ENCODE measurements around the gene ZC3H7B.

DNA sequence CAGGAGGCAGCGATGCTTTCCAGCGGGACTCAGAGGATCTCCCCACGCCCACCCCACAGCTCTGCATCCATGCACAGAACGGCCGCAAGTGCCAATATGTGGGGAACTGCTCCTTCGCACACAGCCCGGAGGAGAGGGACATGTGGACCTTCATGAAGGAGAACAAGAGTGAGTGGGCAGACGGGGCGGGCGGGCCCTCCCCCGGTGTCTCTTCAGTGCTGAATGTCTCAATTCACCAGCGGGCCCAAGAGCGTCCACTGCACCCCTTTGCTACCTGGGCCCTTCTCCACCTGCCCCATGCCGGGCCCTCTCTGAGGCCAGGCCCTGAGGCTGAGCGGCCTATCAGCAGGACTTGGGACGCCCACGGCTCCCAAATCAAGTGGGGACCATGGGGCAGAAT, 54.6 kb downstream of the ZC3H7B start:
- TF ChIP-seq SIN3A (IDR thresholded peaks at IDR 0.05; ENCODE audit: borderline replicate concordance, insufficient read depth, low read length): no peak
- TF ChIP-seq, protein P1, sequence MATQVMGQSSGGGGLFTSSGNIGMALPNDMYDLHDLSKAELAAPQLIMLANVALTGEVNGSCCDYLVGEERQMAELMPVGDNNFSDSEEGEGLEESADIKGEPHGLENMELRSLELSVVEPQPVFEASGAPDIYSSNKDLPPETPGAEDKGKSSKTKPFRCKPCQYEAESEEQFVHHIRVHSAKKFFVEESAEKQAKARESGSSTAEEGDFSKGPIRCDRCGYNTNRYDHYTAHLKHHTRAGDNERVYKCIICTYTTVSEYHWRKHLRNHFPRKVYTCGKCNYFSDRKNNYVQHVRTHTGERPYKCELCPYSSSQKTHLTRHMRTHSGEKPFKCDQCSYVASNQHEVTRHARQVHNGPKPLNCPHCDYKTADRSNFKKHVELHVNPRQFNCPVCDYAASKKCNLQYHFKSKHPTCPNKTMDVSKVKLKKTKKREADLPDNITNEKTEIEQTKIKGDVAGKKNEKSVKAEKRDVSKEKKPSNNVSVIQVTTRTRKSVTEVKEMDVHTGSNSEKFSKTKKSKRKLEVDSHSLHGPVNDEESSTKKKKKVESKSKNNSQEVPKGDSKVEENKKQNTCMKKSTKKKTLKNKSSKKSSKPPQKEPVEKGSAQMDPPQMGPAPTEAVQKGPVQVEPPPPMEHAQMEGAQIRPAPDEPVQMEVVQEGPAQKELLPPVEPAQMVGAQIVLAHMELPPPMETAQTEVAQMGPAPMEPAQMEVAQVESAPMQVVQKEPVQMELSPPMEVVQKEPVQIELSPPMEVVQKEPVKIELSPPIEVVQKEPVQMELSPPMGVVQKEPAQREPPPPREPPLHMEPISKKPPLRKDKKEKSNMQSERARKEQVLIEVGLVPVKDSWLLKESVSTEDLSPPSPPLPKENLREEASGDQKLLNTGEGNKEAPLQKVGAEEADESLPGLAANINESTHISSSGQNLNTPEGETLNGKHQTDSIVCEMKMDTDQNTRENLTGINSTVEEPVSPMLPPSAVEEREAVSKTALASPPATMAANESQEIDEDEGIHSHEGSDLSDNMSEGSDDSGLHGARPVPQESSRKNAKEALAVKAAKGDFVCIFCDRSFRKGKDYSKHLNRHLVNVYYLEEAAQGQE (IDR thresholded peaks at IDR 0.05; ENCODE audit: insufficient read depth in 1 of 2, low read depth in 2 of 2, low read length in 2 of 2): no peak
- TF ChIP-seq POLR2AphosphoS5 (IDR thresholded peaks at IDR 0.05; ENCODE audit: low read depth, low read length): no peak
- no peak for TF ChIP-seq TAF1 (IDR thresholded peaks at IDR 0.05; ENCODE audit: borderline replicate concordance, insufficient read depth, low read length)
- TF ChIP-seq FOXP2 (optimal IDR thresholded peaks at IDR 0.05; ENCODE audit: borderline replicate concordance, extremely low read depth, extremely low read length, insufficient read depth): no peak

Data from PFSK-1 (cell line).